Measurements from ENCODE around the gene FEV. TPM values are rescaled to one million over a fixed set of nuclear protein-coding genes. Genes with fewer than 3 reads are reported as not detected.

Gene FEV
- total and polyA plus RNA-seq, 2 donors (not counting 3 experiments of a cell fraction or from before 2014, with no cell fraction given), result not detected

DNA sequence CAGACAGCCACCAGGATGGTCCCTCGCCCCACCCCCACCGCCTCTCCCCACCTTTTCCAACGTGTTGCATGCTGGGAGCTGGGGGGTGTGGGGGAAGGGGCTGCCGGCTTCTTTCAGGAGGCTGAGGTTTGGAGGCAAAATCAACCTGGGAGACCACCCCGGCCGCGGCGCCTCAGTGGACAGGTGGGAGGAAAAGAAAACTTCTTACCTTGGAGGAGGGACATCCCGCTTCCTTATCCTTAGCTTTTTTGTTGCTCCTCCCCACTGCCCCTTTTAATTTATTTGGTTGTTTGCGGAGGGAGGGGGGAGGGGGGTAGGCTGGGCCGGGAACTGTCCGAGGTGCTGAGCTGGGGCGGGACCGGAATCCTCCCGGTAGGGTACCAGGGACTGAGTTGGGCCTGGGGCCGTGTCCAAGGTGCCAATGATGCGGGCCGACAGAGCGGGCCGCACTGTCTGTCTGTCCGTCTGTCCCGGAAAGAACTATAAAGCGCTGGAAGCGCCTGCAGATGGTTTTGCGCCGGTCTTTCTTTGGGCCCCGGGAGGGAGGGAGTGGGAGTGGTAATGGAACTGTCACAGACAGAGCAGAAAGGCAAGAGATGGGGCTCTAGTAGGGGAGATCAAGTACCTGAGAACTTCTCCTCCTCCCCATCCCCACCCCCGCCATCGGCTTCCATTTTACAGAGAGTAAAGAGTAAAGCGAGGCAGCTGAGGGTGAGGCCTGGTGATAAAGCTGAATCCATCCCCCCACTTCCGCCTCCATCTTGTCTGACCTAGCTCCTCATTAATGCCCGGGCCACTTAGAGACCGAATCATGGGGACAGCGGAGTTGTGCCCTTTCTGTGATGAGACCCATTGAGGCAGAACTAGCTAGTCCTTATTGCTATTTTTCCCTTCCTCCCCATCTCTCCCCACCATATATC lies 23.1 kb downstream of the FEV start:
- POLR2A ChIA-PET, result no interaction called here
- no peak overlapping the region for H3K27ac ChIP-seq (ENCODE audit: insufficient read depth, low read depth, low read length)
- peaks cover 49 to 64% of the 10 kb centered on the region in 2 experiments for H3K27me3 ChIP-seq (ENCODE audit: control insufficient read depth in 2 of 2, insufficient read depth in 2 of 2, low read length in 2 of 2)
- H3K9ac ChIP-seq (replicated peaks; ENCODE audit: extremely low read depth, insufficient read depth, low read length), result no peak overlapping the region
- TF ChIP-seq GATA2 (IDR thresholded peaks at IDR 0.05; ENCODE audit: insufficient read depth, insufficient read length, low read depth, low read length) (no peak), EZH2 (IDR thresholded peaks at IDR 0.05; ENCODE audit: borderline replicate concordance, low read depth, low read length, severe bottlenecking) (no peak), POLR2A (IDR thresholded peaks at IDR 0.05; ENCODE audit: low read depth, low read length) (no peak), MAX (IDR thresholded peaks at IDR 0.05; ENCODE audit: insufficient read depth, insufficient read length) (no peak), FOS (IDR thresholded peaks at IDR 0.05; ENCODE audit: borderline replicate concordance, insufficient read depth, low read length) (no peak), POLR2AphosphoS5 (IDR thresholded peaks at IDR 0.05; ENCODE audit: insufficient read depth, low read depth, low read length) (no peak), JUN (IDR thresholded peaks at IDR 0.05; ENCODE audit: borderline replicate concordance, insufficient read depth, insufficient read length, low read depth) (no peak), MYC (IDR thresholded peaks at IDR 0.05; ENCODE audit: low read depth, low read length) (no peak)
- TF ChIP-seq, protein P1, sequence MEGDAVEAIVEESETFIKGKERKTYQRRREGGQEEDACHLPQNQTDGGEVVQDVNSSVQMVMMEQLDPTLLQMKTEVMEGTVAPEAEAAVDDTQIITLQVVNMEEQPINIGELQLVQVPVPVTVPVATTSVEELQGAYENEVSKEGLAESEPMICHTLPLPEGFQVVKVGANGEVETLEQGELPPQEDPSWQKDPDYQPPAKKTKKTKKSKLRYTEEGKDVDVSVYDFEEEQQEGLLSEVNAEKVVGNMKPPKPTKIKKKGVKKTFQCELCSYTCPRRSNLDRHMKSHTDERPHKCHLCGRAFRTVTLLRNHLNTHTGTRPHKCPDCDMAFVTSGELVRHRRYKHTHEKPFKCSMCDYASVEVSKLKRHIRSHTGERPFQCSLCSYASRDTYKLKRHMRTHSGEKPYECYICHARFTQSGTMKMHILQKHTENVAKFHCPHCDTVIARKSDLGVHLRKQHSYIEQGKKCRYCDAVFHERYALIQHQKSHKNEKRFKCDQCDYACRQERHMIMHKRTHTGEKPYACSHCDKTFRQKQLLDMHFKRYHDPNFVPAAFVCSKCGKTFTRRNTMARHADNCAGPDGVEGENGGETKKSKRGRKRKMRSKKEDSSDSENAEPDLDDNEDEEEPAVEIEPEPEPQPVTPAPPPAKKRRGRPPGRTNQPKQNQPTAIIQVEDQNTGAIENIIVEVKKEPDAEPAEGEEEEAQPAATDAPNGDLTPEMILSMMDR (IDR thresholded peaks at IDR 0.05; ENCODE audit: extremely low read depth in 1 of 2, insufficient read depth in 1 of 2, low read depth in 1 of 2, low read length in 2 of 2), result no peak
- CTCF ChIA-PET, result interaction anchor here (1.9 kb wide), 1 partner anchor 18 kb away, joined by 9 read pairs; no protein-coding TSS in a partner anchor
- no peak overlapping the region for H3K4me3 ChIP-seq (replicated peaks in 1 of 3; ENCODE audit: insufficient read depth in 1 of 3, low read depth in 1 of 3, low read length in 3 of 3)
- intact Hi-C loops (cut with micrococcal nuclease), result no loop called here
- no TSS peak for BruUV-seq (replicated peaks)
- H4K20me1 ChIP-seq (replicated peaks; ENCODE audit: control insufficient read depth, extremely low read depth, insufficient read depth, low read length), result no peaks in the 10 kb centered on the region
- H2AFZ ChIP-seq (ENCODE audit: low read depth, low read length), result no peak overlapping the region
- dilution Hi-C loops (cut with MboI; ENCODE audit: extremely low pct_ligation_motif_present, low sequenced_read_pairs), result no loop called here
- no peaks in the 10 kb centered on the region for H3K36me3 ChIP-seq (ENCODE audit: control insufficient read depth in 2 of 2, extremely low read depth in 1 of 2, insufficient read depth in 2 of 2, low read length in 2 of 2)
- H3K79me2 ChIP-seq (ENCODE audit: control insufficient read depth, insufficient read depth, low read length), result no peaks in the 10 kb centered on the region
- DNase-seq (ENCODE audit: low read depth, low spot score) (no peak), FAIRE-seq (no peak)
- H3K4me2 ChIP-seq (ENCODE audit: insufficient read depth, low read length), result no peak overlapping the region
- H3K4me1 ChIP-seq (ENCODE audit: control insufficient read depth, extremely low read depth, insufficient read depth, low read length), result no peaks in the 10 kb centered on the region
- H3K9me1 ChIP-seq (replicated peaks; ENCODE audit: control insufficient read depth, extremely low read depth, insufficient read depth, low read length), result no peaks in the 10 kb centered on the region
- H3K9me3 ChIP-seq (replicated peaks; ENCODE audit: control insufficient read depth, insufficient read depth, low read length), result no peaks in the 10 kb centered on the region
